GM19099 (cell line): ENCODE results near the gene BTBD2.

Source experiments
- POLR2A ChIP-seq: IDR thresholded peaks from 3 replicates; pipeline ENCODE4 v1.6.1; 2011; ENCODE audit warnings: low read depth; ENCODE audit not compliant: insufficient read length; ENCODE audit errors: extremely low read depth

Gene BTBD2

DNA sequence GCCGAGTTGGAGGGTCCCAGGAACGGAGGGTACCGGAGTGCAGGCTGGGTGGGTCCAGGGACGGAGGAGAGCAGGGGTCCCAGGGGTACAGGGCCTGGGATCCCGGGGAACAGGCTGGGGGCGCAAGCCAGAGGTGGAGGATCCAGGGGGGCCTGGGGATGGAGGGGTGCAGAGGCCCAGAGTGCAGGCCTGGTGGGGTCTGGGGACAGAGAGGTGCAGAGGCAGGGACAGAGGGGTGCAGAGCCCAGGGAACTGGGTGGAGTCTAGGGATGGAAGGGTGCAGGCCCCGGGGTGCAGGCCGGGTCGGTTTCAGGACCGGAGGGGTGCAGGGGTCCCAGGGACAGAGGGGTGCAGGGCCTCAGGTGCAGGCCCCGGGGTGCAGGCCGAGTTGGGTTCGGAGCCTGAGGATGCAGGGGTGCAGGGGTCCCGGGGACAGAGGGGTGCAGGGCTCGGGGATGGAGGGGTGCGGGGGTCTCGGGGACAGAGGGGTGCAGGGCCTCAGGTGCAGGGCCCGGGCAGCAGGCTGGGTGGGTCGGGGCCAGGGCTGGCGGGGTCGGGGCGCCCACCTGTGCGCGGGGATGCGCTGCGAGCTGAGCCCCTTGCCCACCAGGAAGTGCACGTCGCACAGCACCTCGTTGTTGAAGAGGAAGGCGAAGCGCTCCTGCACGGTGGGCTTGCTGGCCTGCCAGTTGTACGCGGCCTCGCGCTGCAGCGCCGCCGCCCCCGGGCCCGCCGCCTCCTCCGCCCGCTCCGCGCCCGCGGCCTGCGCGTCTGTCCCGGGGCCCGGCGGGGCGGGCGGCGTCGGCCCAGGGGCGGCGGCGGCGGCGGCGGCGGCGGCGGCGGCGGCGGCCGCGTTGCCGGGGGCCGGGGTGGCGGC, 545 bp downstream of the BTBD2 start:
- no peak for TF ChIP-seq POLR2A

DNA sequence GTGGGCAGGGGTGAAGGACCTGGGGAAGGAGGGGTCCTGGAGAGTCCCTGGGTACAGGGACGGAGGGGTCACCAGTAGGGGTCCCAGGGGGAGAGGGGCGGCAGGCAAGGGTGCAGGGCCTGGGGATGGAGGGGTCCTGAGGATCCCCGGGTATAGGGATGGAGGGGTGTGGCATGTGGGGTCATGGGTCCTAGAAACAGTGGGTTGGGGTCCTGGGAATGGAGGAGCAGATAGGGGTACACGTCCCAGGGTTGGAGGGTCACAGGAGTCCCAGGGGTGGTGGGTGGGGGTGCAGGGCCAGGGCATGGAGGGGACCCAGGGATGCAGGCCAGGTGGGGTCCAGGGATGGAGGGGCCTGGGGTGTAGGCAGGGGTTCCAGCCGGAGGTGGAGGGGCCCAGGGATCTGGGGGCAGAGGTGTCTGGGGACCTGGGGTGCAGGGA, 1.4 kb downstream of the BTBD2 start:
- no peak for TF ChIP-seq POLR2A

DNA sequence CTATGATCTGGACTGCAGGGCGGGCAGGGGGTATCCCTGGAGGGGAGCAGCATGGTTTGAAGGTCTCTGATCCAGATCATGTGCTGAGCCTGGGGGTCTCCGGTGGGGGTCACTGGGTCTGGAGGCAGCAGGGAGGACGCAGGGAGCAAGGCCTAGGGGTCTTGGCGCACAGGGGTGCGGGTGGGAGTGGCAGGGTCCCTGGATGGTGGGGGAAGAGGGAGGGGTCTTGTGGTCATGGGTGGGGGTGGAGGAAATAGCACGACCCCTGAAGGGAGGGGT, 1.9 kb downstream of the BTBD2 start:
- TF ChIP-seq POLR2A = no peak

DNA sequence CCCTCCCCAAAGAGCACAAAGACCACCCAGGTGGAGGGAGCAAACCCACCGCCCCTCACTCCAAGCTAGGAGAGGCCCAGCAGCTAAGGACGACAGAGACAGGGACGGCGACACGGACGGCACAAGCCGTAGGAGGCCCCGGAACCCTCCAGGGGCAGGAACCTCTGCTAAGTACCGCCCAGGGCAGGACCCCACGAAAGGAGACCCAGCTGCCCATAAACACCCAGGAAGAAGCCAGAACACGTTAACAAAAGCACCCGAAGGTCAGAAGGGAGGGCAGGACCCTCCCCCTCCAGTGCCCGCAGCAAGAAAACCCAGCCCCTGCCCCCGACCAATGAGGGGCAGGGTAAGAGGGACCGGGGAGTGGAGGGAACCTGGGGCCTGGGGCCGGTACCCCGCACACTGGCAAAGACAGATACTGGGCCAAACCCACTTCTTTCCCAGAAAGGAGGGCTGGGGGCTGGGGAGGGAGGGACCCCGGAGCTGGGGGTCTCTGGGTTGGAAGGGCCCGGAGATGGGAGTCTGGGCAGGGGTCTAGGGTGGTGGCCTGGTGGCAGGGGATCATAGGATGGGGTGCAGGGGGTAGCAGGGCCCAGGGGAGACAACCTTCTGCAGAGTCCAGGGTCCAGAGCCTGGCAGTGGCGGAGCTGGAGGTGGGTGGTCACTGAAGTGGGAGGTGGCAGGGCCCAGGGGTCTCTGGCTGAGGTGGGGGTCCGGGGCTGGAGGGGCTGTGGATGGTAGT, 2.4 kb downstream of the BTBD2 start:
- no peak for TF ChIP-seq POLR2A

DNA sequence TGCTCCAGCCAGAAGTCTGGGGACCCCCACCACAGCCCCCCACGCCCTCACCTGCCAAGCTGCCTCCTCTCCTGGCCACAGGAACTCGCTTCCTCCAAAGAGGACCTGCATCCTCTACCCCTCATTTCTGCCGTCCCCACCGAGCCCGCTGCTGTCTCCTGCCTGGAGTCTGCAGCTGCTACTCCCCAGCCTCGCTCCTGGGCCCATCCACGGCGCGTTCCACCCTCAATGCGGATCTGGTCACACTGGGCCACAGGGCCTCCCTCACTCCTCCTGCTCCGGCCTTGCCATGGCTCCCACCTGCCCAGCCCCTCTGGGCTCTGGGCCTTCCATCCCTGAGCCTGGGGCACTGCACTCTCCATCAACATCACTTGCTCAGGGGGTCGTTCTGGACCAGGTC, 4.3 kb downstream of the BTBD2 start:
- TF ChIP-seq POLR2A = no peak

DNA sequence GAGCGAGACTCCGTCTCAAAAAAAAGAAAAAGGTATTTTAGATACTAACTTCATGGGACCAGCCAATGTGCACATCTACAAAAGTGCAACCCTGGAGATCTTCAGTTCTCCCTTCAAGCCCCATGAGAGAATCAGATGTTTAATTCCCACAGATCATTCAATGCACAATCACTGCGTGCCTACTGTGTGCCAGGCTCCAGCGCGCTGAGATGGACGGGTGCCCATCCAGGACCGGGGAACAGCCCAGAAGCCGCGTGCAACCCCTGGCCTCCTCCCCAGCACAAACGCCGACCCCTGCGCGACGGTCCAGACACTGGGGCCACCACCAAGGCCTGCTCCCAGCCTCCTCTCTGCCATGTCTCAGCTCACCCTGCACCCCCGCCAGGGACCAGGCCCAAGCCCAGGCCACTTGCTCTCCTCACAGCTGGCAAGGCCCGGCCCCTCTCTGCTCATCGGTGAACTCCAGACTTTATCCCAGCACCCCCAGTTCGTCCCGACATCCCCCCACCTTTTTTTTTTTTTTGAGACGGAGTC, 5.3 kb downstream of the BTBD2 start:
- TF ChIP-seq POLR2A = no peak

DNA sequence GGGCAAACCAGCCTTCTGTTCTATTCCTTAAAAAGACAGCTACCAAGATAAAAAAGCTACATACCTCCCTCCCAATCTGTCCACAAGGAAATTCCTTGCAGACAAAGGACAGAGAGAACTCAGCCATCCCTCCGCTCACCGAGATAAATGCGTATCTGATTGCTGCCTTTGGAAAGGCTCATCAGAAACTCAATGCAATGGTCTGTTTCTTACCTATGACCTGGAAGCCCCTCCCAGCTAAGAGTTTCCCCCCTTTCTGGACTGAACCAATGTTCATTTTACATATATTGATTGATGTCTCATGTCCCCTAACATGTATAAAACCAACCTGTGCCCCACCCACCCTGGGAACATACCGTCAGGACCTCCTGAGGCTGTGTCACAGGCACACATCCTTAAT, 11.6 kb downstream of the BTBD2 start:
- no peak for TF ChIP-seq POLR2A

DNA sequence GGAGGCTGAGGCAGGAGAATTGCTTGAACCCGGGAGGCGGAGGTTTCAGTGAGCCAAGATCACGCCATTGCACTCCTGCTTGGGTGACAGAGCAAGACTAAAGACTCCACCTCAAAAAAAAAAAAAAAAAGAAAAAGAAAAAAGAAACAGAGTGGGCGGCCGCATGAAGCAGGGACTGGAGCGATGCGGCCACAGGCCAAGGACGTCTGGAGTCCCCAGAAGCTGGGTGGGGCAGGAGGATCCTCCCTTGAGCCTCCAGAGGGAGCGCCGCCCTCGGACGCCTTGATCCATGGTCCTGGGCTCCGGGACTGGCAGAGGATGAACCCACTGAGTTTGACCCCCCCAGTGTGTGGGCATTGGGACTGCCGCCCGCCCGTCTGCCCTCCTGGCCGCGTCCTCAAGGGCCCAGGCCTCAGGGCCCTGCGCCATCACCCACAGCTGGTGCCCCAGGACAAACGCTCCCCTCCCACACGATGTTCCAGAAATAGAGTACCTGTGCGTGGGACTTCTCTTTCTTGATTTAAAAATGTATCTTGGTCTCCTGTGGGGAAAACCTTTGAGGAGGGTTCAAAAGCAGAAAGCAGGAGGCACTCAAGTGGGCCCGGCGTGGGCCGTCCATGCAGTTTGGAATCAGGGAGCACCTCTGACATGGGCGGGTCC, 15.5 kb downstream of the BTBD2 start:
- no peak for TF ChIP-seq POLR2A

DNA sequence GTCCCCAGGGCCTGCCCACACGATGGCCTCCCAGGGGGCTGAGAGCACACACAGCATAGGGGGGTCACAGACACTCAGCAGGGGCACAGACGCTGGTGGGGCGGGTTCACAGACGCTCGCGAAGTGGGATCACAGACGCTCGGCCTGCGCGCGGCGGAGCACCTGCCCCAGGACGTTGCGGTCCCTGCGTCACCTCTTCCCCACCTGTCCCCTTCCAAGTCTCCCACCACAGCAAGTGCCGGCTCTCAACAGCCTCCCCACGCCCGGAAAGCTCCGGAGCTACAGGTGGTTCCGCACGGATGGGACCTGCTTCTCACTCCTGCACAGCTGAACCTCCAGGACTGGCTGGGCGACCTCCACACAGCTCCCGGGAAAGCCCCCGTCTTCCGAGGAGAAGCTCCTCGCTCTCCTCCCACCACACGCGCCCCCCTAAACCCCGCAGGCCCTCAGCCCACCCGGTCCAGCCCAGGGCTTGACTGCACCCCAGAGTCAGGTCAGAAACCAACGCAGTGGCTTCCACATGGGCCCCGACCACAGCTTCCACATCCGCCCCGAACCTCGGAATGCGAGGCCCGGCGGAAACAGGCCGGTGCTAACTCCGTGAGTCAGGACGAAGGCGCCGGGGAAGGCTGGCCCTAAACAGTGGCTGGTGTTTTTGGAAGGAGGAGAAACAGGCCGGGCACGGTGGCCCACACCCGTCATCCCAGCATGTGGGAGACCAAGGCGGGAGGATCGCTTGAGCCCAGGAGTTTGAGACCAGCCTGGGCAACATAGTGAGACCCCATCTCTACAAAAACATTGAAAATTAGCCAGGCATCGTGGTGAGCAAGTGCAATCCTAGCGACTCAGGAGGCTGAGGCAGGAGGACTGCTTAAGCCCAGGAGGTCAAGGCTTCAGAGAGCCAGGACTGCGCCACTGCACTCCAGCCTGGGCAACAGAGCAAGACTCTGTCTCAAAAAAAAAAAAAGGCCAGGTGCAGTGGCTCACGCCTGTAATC, 16.5 kb downstream of the BTBD2 start:
- TF ChIP-seq POLR2A = no peak

DNA sequence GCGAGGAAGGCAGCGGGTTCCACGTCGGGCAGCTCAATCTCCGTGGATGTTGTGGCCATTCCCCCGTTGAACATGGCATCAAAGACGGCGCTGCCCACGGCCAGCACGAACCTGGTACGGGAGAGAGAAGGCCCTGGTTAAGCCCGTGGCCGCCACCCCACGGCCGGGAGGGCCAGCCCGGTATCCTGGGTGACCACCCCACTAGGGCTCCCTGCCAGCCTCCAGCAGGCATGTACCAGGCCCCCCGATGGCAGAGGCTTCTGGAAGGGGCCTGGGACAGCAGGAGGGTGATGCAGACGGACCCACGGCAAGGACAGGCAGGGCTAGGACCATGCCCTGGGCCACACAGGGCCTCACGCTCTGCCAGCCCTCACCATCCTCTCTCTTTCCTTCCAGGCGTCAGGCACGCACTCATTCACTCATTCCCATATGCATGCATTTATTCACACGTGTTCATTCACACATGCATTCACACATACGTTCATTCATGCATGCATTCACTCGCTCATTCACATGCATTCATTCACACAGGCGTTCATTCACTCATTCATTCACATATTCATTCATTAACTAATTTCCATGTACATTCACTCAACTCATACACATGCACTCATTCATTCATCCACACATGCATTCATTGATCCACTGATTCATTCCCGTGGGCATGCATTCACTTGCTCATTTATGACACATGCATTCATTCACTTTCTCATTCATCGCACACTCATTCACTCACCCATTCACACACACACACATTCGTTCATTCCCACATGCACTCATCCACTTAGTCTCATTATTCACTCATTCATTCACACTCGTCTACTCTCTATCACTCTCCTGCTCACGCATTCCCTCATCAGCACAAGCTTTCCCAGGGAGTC, 17.9 kb downstream of the BTBD2 start:
- no peak for TF ChIP-seq POLR2A

DNA sequence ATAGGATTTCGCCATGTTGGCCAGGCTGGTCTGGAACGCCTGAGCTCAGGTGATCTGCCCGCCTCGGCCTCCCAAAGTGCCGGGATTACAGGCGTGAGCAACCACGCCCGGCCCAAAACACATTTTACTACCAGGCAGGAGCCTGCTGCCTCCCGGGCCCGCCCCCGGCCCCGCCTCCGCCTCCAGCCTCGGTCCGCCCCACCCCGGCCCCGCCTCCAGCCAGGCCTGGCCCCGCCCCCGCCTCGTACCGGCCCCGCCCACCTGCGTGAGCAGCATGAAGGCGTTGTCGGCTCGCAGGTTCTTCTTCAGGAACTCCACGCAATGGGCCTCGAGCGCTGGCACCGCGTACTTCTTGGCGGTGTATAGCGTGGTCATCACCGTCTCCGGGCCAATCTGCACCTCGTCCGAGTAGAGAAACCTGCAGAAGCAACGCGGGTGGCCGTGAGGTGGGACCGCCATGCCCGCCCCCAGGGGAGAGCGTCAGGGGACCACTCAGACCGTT, 22.7 kb downstream of the BTBD2 start:
- TF ChIP-seq POLR2A = no peak

DNA sequence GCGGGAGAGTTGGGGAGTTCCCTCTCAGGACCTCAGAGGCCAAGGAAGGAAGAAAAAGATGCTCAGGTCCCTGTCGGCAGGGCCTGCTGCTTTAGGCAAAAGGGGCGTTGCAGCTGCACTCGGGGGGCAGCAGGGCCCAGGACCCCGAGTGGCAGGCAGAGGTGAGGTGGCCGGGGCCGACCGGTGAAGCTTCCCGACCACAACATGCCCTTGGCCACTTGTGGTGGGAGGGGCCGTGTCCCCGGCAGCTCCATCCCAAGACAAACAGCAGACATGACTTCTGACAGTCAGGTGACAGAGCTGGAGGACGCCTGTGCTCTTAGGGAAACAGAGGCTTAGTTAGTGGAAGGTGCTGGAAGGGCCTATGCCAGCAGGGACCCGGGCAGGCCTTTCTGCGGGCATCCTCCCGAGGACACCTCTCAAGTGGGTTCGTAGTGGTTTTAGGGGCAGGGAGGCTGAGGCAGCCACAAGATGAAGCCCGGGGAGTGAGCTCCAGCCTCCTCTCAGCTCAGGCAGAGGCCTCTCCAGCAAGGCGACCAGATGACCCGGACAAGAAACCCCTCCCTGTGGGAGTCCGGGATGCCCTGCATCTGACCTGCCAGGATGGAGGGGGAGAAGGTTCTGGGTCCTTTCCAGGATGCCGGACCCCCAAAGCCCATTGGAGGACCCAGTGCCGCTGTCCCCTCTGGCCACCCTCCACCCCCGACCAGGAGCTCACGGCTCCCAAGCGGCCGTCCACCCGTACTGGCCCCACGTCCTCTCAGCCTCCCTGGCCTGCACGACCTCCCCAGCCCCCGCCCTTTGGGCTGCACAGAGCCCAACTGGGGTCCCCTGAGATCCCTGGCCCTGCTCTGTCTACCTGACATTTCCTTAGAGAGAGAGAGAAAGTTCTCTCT, 24.2 kb downstream of the BTBD2 start:
- TF ChIP-seq POLR2A = no peak

DNA sequence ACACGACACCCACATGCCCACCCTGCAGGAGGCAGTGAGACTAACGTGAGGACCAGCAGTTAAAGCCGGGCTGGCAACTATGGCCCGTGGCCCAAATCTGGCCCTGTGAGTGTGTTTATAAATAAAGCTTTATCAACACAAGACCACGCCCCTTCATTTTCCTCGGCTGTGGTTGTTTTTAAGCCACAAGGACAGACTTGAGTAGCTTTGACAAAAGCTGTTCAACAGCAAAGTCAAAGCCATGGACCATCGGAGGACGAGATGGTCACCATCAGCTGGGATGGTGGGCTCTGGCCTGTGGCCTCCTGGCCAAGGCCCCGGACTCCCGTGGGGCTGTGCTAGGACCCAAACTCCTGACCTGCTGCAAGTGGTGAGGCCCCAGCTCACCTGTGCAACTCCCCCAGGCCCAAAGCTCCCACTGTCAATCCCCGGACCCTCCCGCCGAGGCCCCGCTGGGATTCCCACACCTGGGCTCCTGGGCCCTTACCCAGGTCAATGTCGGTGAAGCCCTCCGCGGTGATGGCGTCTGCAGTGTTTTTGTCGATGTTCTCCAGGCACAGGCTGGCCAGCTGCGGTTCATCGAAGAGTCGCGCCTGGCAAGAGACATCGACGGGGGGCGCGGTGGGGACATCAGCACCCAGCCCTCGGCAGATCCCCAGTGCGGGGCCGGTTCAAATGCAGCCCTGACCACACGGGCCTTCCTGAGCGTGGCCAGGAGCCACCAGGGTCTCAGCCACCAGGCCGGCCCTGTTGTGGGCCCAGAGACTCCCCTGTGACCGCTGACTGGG, 25.1 kb downstream of the BTBD2 start:
- no peak for TF ChIP-seq POLR2A
